ENCODE measurements around the gene CYP26B1.

CYP26B1 gene

GRCh38 chr2:72155151-72155550 is 7.5 kb upstream of the CYP26B1 start:
- no peak for DNase-seq (ENCODE audit: low spot score)

GRCh38 chr2:72154386-72154975 is 6.8 kb upstream of the CYP26B1 start:
- no peak for DNase-seq (ENCODE audit: low spot score)

- DNase-seq (ENCODE audit: low spot score), result no peak
Observed at GRCh38 chr2:72153924-72154323, 6.3 kb upstream of the CYP26B1 start.

- no peak for DNase-seq (ENCODE audit: low spot score)
Observed at GRCh38 chr2:72153026-72153791, 5.5 kb upstream of the CYP26B1 start.

- DNase-seq (ENCODE audit: low spot score), result no peak
Observed at GRCh38 chr2:72150861-72151356, 3.2 kb upstream of the CYP26B1 start.

- peak; percentile 82 for DNase-seq (ENCODE audit: low spot score)
Observed at GRCh38 chr2:72150157-72150860, 2.6 kb upstream of the CYP26B1 start.

- peak; percentile 18 for DNase-seq (ENCODE audit: low spot score)
Observed at GRCh38 chr2:72149556-72150156, 2.0 kb upstream of the CYP26B1 start.

- DNase-seq (ENCODE audit: low spot score), result no peak
Observed at GRCh38 chr2:72148837-72149555, 1.3 kb upstream of the CYP26B1 start.

GRCh38 chr2:72148003-72148836 is 558 bp upstream of the CYP26B1 start:
- DNase-seq (ENCODE audit: low spot score), result no peak

- DNase-seq (ENCODE audit: low spot score), result no peak
Observed at GRCh38 chr2:72146347-72147302, 1.0 kb downstream of the CYP26B1 start.

- no peak for DNase-seq (ENCODE audit: low spot score)
Observed at GRCh38 chr2:72145658-72146329, 1.9 kb downstream of the CYP26B1 start.

GRCh38 chr2:72145289-72145657 is 2.4 kb downstream of the CYP26B1 start:
- no peak for DNase-seq (ENCODE audit: low spot score)

- no peak for DNase-seq (ENCODE audit: low spot score)
Observed at GRCh38 chr2:72144632-72145288, 2.9 kb downstream of the CYP26B1 start.

- DNase-seq (ENCODE audit: low spot score), result no peak
Observed at GRCh38 chr2:72144274-72144631, 3.4 kb downstream of the CYP26B1 start.

- DNase-seq (ENCODE audit: low spot score), result no peak
Observed at GRCh38 chr2:72143441-72144273, 4.0 kb downstream of the CYP26B1 start.

GRCh38 chr2:72142570-72143440 is 4.9 kb downstream of the CYP26B1 start:
- DNase-seq (ENCODE audit: low spot score), result no peak

GRCh38 chr2:72141881-72142451 is 5.7 kb downstream of the CYP26B1 start:
- no peak for DNase-seq (ENCODE audit: low spot score)

All from kidney capillary endothelial cell (primary cell).